ENCODE data around the gene TUBA3E.

- no peak for TF ChIP-seq CTCF (conservative IDR thresholded peaks at IDR 0.05; ENCODE audit: low read length)
- TF ChIP-seq EZH2phosphoT487 (IDR thresholded peaks at IDR 0.05; ENCODE audit: borderline replicate concordance, low read depth, low read length), result no peak
These were observed at the start of gene TUBA3E for GRCh38 chr2:130198343-130198742.

All from OCI-LY7 (cell line).